NT2/D1 (cell line): ENCODE measurements around the gene KCNE1.
"Not testable (repeated sequence)": the region's sequence is repeated elsewhere in the genome, so short reads cannot be mapped to it uniquely, and the experiment has no call there.

ENCODE experiments used
- YY1 ChIP-seq: IDR thresholded peaks from 2 replicates; pipeline ENCODE4 v1.6.1; 2011; ENCODE audit not compliant: insufficient read length, insufficient read depth
- ZNF274 ChIP-seq: IDR thresholded peaks from 2 replicates; pipeline ENCODE4 v1.6.1; 2011; ENCODE audit warnings: mild to moderate bottlenecking, low read depth, low read length

GRCh38 chr21:34428441-34428840 is 83.6 kb downstream of the KCNE1 start:
- TF ChIP-seq ZNF274, YY1: not testable (repeated sequence)
